NCI-H146 treated with DMSO at 0.1 percent for 48 hours (cell line): ENCODE measurements around the gene STARD9.
"Not testable (repeated sequence)": the region's sequence is repeated elsewhere in the genome, so short reads cannot be mapped to it uniquely, and the experiment has no call there.

ENCODE experiments used
- DNase-seq: peaks from one replicate; lab custom pipeline; 2025; ENCODE audit not compliant: unreplicated experiment; lab: John Stamatoyannopoulos, UW

The STARD9 gene

DNA sequence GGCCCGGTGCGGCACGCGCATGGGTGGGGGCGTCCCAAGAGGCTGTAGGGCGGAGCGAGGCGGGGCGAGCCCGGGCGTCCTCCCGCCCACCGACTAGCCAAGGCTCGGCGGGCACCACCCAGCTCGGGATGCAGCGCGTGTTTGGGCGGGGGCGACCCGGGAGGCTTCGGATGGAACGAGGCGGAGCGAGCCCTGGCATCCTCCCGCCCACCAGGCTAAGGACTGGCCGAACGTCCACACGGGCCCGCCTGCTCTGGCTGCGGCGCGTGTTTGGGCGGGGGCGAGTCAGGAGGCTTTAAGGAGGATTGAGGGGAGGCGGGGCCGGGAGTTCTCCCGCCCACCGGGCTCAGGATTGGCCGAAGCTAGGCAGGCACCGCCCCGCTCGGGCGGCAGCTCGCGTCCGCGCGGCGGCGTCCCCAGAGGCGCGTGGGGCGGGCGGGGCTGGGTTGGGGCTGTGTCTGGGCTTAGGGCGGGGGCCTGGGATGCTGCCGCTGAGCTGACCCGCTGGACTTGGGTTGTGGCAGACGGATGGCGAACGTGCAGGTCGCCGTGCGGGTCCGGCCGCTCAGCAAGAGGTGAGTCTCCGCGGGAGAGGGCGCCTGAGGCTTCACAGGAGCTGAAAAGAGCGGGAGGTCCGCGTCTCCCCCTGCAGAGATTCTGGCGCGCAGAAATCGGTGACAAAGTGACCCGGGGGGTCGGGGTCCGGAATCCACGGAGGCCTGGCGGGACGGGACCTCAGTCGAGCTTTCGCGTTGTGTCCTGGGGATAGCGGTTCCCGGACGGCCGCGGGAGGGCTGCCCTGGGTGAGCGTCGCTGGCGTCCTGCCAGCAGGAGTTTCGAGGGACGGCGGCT is at the start of gene STARD9:
STARD9 (plus strand) TSS at position 419 of the 852 bp plus-strand sequence; CDS start at position 529, 110 bp downstream.
- peak; percentile 89 for DNase-seq

DNA sequence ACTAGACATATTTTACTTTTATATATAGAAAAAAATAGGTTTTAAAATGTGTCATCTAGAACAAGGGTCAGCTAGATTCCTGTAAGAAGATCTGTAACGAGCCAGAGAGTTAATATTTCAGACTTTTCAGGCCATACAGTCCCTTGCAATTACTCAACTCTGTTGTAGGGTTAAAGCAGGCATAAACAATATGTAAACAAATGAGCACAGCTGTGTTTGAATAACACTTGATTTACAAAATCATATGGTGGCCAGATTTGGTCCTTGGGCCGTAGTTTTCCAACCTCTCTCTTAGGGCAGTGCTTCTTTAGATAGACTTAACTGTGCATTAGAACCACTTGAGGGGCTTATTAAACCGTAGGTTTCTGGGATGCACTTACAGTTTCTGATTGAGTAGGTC is 46.4 kb upstream of the STARD9 start:
- no peak for DNase-seq

DNA sequence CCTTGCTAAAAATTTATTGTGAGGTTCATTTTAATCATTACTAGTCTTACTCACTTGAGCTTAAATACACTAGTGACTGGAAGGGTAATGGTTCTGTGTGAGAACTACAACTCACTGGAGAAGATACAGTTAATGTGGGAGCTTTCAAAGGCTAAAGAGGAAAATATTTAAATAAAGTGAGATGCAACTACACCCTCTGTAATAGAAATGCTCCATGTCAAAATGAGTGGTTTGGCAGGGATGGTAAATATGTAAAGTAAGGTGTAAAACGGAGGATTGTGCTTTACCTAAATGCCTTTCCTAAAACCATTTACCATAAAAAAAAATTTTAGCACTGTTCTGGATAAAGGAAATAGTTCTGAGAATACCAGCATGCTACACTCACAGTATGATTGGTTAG is 42.2 kb upstream of the STARD9 start:
- DNase-seq, result no peak

DNA sequence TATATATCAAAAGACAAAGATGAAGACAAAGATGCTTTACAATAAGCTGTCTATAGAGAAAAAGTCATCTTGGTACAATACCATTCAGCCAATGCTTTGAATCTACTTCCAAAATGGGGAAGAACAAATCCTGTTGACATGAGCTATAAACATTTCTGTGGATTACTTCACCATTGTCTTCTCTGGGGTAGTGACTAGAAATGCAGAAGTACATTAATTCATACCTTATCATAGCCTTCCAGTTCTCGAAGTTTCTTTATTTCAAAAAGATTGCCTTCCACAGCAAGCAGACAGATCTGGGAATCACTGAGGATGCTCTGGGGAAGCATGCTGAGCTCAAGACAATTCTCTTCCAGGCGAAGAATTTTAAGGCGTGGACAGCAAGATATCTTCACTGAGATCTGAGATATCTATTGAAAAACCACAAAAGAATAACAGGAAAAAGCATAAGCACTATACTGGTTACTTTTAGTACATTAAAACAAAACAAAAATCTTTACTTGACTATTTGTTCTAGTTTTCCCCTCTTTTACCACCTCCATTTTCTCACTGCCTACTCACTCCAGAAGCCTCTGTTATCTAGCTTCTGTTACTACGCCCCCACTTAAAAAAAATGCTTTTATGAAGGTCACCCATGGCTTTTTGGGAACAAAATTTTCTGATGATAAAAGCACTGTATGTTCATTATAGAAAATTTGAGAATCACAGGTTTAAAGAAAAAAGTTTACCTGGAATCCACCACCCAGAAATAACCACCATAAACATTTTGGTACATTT is 30.4 kb upstream of the STARD9 start:
- no peak for DNase-seq

GRCh38 chr15:42547918-42548248 is 27.5 kb upstream of the STARD9 start:
- DNase-seq, result no peak

DNA sequence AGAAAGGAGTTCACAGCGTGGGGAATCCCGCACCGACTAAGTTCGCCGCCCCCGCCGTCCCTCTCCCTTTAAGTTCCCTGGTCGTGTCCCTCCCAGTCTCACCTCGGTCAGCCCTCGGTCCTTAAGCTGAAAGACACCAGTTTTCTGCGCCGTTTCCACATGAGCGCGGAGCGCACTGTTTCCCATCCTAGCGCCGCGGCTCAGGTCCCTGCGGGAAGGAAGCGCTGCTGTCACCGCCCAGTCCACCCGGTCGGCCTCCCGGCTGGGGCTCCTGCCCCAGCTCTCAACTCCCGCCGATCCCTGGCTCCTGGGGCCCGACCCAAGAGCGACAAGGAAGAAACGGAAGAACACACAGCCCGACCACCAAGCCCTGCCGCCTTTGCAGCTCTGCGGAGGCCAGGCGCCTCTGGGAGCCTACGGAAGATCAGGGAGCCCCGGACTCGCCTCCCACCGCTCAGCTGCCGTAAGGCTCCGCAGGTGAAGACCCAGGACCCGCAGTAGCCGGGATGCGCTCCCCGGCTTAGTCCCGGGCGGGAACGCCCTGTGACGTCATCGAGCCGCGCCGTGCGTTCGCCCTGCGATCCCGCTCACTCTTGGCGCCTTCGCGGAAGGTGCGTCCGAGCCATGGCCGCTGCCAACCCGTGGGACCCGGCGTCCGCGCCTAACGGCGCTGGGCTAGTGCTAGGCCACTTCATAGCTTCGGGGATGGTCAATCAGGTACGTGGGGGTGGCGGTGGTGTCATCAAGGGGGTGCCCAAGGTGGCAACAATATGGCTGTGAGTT is 27.0 kb upstream of the STARD9 start, which contains the start of the genes HAUS2 and LRRC57:
HAUS2 (plus strand) TSS at position 590 of the 783 bp plus-strand sequence; CDS start at position 625, 35 bp downstream.
LRRC57 (minus strand) TSS at position 545 of the 783 bp plus-strand sequence; CDS start at position 186, 359 bp downstream.
- DNase-seq, result peak; percentile 58

GRCh38 chr15:42549032-42549491 is 26.3 kb upstream of the STARD9 start:
- peak; percentile 38 for DNase-seq

- no peak for DNase-seq
These were observed 25.5 kb upstream of the STARD9 start for GRCh38 chr15:42549741-42550392.

- DNase-seq, result no peak
These were observed 21.9 kb upstream of the STARD9 start for GRCh38 chr15:42553554-42553953.

- not testable (repeated sequence) for DNase-seq
These were observed 18.7 kb upstream of the STARD9 start for GRCh38 chr15:42556550-42557207.

- DNase-seq, result no peak
These were observed 16.7 kb upstream of the STARD9 start for GRCh38 chr15:42558739-42559138.

DNA sequence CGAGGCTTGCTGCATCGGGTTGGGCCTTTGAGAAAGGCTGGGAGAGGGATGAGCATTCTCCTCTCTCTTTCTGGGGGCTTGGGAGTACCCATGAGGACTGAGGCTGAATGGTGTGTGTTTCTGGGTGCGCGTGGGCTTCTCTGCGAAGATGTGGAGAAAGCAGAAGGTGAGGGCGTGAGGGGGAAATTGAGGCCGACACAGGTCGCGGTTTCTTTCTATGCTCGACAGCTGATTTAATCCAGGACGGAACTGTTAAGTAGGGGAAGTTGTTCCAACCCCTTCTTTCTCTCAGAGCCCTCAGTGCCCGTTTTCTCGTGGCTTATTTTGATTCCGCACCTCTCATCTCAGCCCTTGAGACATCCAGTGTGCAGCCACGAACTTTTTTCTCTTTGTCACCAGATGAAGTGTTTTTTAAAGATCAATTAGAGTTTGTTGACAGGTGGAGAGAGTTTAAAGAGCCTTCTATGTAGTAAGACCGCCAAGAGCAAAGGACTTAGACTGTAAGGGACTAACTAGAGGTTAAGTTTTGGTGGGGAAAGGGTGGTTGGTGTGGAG is 711 bp downstream of the STARD9 start:
- DNase-seq, result no peak

- no peak for DNase-seq
These were observed 1.4 kb downstream of the STARD9 start for GRCh38 chr15:42576776-42577175.

GRCh38 chr15:42577514-42578031 is 2.2 kb downstream of the STARD9 start:
- no peak for DNase-seq

- no peak for DNase-seq
These were observed 3.7 kb downstream of the STARD9 start for GRCh38 chr15:42578984-42579537.

- DNase-seq, result peak; percentile 59
These were observed 5.9 kb downstream of the STARD9 start for GRCh38 chr15:42581272-42581730.

DNA sequence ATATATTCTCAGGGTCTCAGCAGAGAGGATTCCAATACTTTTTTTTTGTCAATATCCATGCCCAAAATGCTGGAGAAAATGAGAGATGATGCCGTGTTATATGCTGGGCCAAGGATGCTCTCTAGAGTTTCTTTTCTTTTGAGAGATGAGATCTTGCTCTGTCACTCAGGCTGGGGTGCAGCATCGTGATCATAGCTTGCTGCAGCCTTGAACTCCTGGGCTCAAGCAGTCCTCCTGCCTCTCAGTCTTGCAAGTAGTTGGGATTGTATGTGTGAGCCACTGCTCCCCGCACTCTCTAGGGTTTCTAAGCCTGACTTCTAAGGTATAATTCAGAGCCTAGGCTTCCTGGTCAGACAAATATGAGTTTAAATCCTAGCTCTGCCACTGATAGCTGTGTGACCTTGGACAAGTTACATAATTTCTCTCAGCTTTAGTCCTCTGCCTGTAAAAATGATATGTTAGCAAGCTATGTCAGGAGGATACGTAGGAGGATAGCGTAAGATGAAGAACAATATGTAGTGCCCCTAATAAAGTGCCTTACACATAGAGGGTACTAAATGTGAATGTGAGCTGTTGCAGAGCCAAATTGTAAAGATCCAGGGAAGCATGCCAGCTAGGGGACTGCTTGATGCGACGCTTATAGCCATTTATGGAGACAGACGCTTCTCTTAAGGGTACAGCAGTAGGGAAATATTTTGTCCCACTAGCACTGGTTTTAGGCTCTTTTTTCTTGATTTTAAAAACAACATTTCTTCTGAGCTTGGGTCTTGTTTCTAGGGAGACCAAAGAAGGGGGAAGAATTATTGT is 7.4 kb downstream of the STARD9 start:
- DNase-seq, result no peak
